ENCODE measurements around the gene MEIS1.

DNA sequence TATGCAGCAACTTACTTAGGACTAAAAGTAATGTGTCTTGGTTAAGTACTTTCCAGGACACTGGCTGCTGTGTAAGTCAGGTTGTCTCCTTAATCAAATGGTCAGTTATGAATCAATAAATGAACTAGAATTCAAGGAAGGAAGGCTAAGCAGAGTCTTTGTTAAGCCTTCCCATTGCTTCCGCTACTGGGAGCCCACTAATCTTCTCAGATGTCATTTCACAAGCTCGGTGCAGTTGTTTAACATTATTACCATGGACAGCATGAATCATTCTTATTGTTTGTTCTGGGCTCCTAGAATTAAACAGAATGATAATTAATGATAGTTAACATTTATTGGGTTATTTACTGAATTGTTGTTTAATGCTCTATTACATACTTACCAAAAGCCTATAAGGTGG is 26.0 kb upstream of the MEIS1 start:
- no peak for TF ChIP-seq POLR2AphosphoS5 (IDR thresholded peaks at IDR 0.05)
- TF ChIP-seq EP300 (IDR thresholded peaks at IDR 0.05) = no peak
- TF ChIP-seq CTCF (IDR thresholded peaks at IDR 0.05) = no peak

Measured in gastroesophageal sphincter (tissue), 3 donors.